Retinal pigment epithelial cell (primary cell): ENCODE data around the gene SEMA3C.
A peak's percentile ranks its signal among the peaks of the same experiment; 100 is the strongest.

Experiments used
- DNase-seq: peaks from one replicate; pipeline ENCODE4 v3.0.0-alpha.2; 2010; ENCODE audit warnings: low read depth
- H3K4me3 ChIP-seq: 2 replicates; pipeline ENCODE4 v1.5.1; 2011; ENCODE audit warnings: mild to moderate bottlenecking, low read length, control low read depth, moderate library complexity
- TF ChIP-seq, protein P1 (sequence below): conservative IDR thresholded peaks from 2 replicates; pipeline ENCODE4 v1.5.1; 2011; ENCODE audit warnings: low read depth, low read length, control low read depth, inconsistent platforms

The SEMA3C gene

GRCh38 chr7:80890426-80891258 lies 28.2 kb downstream of the SEMA3C start:
- TF ChIP-seq, protein P1, sequence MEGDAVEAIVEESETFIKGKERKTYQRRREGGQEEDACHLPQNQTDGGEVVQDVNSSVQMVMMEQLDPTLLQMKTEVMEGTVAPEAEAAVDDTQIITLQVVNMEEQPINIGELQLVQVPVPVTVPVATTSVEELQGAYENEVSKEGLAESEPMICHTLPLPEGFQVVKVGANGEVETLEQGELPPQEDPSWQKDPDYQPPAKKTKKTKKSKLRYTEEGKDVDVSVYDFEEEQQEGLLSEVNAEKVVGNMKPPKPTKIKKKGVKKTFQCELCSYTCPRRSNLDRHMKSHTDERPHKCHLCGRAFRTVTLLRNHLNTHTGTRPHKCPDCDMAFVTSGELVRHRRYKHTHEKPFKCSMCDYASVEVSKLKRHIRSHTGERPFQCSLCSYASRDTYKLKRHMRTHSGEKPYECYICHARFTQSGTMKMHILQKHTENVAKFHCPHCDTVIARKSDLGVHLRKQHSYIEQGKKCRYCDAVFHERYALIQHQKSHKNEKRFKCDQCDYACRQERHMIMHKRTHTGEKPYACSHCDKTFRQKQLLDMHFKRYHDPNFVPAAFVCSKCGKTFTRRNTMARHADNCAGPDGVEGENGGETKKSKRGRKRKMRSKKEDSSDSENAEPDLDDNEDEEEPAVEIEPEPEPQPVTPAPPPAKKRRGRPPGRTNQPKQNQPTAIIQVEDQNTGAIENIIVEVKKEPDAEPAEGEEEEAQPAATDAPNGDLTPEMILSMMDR = no peak
- DNase-seq = no peak
- H3K4me3 ChIP-seq = no peak overlapping the region

DNA sequence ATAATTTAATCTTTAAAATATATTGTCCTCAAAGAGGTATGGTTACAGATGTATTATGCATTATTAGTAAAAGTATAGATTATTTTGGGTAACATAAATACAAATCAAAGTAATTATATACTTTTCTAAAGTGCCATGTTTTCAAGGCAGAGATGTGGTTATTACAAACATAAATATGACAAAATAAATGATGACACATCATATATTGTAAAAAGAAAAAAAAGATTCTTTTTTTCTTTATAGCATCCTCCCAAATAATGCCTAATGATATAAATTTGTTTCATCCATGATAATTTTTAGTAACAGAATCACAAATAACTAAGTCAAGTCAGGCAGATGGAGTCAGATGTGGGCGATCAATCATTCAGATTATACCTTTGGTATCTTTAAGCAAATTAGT lies 29.3 kb downstream of the SEMA3C start:
- TF ChIP-seq, protein P1 = no peak
- DNase-seq = no peak
- H3K4me3 ChIP-seq = no peak overlapping the region

DNA sequence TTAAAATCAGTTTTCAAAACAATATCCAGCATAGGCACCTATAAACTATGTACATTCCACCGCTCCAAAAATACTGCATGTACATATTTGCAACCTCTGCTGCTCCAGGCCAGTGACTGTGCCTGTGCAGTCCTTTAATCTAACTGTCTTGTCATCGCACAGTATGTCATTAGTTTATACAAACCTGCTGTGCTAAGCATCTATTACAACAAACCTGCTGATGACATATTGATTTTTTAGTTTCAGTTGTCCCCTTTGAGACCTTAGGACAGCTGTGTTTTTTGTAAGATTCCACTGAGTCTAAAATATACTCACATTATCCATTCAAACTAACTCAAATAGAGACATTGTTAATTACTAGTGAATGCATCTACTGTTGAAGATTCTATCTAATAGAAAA lies 33.1 kb downstream of the SEMA3C start:
- DNase-seq = no peak
- H3K4me3 ChIP-seq = no peak overlapping the region
- TF ChIP-seq, protein P1 = no peak

DNA sequence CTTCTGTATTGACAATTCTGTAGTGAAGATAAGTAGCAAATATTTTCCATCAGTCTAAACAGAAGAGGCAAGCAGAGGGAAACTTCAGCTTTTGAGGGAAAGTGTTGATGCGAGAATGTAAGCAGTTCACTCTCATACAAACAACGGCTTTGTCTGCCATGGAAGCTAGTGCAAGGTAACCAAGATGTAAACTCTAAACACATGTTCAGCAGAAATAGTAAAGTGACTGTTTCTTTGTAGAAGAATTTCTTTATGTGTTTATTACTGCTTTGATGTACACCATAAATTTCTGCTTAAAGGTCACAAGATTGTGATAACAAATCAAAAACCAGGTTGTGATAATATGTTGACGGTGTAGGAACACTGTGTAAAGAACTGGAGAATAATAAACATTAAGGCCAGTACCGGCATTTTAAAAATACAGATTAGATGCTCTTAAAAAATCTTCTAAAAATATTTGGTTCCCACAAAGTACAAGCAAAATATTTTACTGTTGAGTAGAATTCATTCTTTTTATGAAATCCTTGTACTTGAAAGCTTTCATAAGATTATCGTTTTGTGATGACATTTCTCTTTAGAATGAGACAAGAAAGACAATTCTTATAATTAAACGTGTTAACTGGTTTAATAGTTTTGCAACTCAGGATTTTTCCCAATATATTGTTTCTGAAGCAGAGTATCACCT lies 34.2 kb downstream of the SEMA3C start:
- TF ChIP-seq, protein P1 = no peak
- no peak for DNase-seq
- H3K4me3 ChIP-seq = no peak overlapping the region

DNA sequence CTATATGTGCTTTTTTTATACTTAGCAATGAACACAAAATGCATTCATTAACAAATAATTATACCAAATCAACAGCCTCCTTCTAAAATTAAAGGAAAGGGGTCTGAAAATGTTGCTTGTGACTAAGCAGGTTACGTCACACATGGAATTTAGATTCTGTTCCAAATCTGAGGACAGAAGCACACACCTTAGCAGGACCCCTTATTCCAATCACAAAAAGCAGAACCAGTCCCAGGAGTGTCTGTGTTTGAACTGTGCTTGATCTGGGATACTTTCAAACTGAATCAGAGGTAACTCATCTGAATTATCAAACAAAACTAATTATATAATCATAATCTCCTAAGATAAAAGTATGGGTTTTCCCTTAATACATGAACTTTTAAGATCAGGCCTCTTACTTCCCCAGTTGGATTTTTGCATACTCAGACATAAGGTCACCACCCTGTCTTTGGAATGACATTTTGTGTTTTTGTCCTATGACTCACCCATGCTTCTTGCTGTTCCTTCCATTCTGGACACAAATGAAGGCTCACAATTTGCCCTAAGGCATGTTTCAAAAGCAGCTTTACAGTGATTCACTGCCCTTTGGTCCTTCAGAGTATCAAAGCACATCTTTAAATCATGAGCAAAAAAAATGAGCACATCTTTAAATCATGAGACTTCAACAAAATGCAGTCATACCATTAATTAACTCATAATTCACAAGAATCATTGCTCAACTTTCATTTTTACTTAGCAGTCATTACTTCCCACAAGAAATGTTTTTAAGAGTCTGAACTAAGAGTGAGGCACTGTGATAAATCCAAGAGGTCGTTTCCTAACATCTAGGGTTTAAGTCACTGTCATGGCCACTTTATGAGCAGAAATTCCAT lies 35.5 kb downstream of the SEMA3C start:
- DNase-seq = peak; percentile 92
- H3K4me3 ChIP-seq = no peak overlapping the region

GRCh38 chr7:80882213-80882801 lies 36.5 kb downstream of the SEMA3C start:
- H3K4me3 ChIP-seq = no peak overlapping the region
- DNase-seq = no peak
- TF ChIP-seq, protein P1 = no peak

More for the DNA sequence above, 35.5 kb downstream of the SEMA3C start:
- TF ChIP-seq, protein P1 = no peak
